RWPE1 (cell line): Measurements from ENCODE around the gene SLC9A7.

Source experiments
- CTCF ChIA-PET: fragments of 350-600 bp; sonication (Branson Sonifier 250); formaldehyde crosslinking; extraction: SDS; loops from one replicate; lab custom pipeline; 2021; lab: Yijun Ruan, JAX
- POLR2A ChIA-PET: fragments of 400-600 bp; formaldehyde crosslinking; extraction: SDS; loops from one replicate; lab custom pipeline; 2020; ENCODE audit warnings: antibody characterized with exemption; ENCODE audit not compliant: low non-redundant PET; lab: Yijun Ruan, JAX
- DNase-seq: peaks from one replicate; pipeline ENCODE4 v3.0.0; 2012; ENCODE audit warnings: low spot score
- H3K27ac ChIP-seq: fragments of 450-650 bp; 2 replicates; pipeline ENCODE4 v1.5.1; 2017
- TF ChIP-seq, protein P1 (sequence below): fragments of 450-650 bp; conservative IDR thresholded peaks from 2 replicates; pipeline ENCODE4 v1.5.1; 2017; ENCODE audit warnings: low read depth, mild to moderate bottlenecking

The SLC9A7 gene

DNA sequence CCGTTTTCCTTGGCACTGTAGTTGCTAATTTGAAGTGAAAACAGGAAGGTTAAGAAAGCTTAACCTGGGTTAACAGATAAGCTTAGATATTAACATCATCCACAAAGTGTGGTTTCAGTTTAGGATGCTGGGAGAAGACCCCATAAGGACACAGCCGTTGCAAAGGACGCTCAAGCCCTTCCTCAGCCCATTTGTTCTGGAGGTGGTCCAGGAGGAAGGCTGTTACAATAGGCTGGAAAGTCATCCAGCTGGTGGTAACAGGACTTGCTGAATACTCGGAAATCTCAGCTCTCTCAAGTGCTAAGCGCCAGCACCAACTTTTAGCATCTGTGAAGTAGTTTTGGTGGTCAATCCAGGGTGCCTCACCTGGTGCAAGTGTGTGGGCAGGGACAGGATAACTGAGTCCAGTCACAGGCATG lies 171.2 kb downstream of the SLC9A7 start:
- TF ChIP-seq, protein P1, sequence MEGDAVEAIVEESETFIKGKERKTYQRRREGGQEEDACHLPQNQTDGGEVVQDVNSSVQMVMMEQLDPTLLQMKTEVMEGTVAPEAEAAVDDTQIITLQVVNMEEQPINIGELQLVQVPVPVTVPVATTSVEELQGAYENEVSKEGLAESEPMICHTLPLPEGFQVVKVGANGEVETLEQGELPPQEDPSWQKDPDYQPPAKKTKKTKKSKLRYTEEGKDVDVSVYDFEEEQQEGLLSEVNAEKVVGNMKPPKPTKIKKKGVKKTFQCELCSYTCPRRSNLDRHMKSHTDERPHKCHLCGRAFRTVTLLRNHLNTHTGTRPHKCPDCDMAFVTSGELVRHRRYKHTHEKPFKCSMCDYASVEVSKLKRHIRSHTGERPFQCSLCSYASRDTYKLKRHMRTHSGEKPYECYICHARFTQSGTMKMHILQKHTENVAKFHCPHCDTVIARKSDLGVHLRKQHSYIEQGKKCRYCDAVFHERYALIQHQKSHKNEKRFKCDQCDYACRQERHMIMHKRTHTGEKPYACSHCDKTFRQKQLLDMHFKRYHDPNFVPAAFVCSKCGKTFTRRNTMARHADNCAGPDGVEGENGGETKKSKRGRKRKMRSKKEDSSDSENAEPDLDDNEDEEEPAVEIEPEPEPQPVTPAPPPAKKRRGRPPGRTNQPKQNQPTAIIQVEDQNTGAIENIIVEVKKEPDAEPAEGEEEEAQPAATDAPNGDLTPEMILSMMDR: no peak
- CTCF ChIA-PET: no interaction called here
- no peak for DNase-seq
- peak overlapping the region; percentile 82 for H3K27ac ChIP-seq
- POLR2A ChIA-PET: no interaction called here

DNA sequence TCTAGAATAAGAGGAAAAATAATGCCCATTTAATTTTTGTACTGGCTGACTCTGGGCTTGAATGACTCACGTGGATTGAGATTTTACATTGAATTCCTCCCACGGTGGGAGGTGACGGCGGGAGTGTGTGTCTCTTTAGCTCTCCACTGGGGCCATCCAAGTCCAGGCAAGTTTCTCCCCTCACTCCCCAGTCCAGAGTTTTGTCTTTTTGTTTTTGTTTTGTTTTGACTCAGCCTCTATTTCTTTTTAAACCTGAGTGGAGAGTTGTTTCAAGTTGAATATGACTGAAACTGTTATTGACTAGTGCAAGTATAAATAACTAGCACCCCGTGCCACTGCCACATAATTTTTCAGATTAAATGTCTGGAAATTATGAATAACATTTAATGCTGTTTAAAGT lies 171.8 kb downstream of the SLC9A7 start:
- POLR2A ChIA-PET: no interaction called here
- CTCF ChIA-PET: no interaction called here
- DNase-seq: no peak
- TF ChIP-seq, protein P1: no peak
- peak overlapping the region; percentile 75 for H3K27ac ChIP-seq

DNA sequence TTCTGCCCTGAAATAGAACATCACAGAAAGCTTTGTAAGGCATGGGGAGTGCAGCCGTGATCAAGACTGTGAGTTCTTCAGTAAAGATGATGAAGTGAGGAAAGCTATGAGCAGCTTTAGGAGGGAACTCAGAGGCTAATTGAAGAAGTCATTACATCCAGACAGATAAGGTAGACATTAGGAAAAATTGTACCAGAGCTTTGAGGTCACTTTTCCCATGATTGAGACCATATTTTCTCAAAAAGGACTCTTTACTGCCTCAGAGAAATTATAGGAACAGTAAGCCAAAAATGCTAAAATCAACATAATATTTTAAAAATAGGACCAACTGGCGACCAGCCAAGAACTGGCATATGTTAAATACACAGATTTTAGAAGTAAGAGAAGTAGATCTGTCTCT lies 174.2 kb downstream of the SLC9A7 start:
- TF ChIP-seq, protein P1: no peak
- CTCF ChIA-PET: no interaction called here
- DNase-seq: no peak
- H3K27ac ChIP-seq: no peak overlapping the region
- POLR2A ChIA-PET: no interaction called here

DNA sequence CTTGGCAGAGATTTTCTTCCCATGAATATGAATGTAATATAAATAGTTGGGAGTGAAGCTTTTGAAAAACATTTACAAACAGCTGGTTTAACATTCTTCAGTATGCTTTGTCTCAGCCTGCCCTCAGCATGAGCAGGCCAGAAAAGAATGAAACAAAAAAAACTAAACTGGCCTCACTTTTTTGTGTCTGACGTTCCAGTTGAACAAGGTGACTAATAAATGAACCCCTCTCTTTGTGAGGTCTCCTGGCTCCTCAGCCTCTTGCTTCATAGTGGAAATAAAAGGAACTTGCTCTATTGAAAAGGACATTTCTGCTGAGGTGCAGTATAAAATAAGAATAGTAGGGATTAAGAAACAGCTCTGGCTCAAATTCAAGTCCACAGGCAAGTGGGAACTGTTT lies 176.0 kb downstream of the SLC9A7 start:
- POLR2A ChIA-PET: no interaction called here
- CTCF ChIA-PET: interaction anchor here (0.7 kb wide), 1 partner anchor 37 kb away, joined by 3 read pairs; no protein-coding TSS in a partner anchor
- peak; percentile 55 for DNase-seq
- TF ChIP-seq, protein P1: no peak
- H3K27ac ChIP-seq: peak overlapping the region; percentile 84

DNA sequence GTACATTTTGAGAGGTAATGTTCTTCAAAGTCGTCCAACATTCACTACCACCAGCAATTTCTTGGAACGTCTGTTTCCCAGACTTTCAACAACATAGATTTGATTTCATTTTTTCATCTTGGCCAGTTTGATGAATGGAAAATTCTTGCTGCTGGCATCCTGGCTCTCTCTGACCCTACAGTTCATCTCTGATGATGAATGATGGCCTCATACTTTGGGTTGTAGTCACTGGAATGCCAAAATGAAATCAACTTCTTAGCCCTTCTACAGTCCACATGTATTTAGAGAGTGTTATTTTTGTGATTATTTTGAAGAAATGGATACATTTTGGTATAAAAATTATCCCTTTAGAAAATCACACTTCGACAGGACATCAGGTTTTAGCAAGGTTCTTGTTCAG lies 176.6 kb downstream of the SLC9A7 start:
- TF ChIP-seq, protein P1: no peak
- no peak overlapping the region for H3K27ac ChIP-seq
- POLR2A ChIA-PET: no interaction called here
- CTCF ChIA-PET: no interaction called here
- no peak for DNase-seq

DNA sequence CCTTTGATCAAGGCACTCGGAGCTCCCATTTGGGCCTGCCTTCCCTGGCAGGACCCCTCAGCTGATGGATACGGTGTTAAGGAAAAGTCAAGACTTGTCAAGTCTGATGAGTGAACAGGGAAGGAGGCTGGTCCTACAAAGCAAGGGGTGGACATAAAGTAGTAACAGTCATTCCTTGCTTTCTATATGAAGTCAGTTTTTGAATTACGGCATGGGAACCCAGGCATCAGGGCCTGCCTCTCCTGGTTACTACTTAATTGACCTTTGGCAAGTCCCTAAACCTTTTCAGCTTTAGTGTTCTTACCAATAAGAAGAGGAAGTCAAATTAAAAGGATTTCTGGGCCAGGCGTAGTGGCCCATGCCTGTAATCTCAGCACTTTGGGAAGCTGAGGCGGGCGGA lies 178.3 kb downstream of the SLC9A7 start:
- POLR2A ChIA-PET: no interaction called here
- H3K27ac ChIP-seq: no peak overlapping the region
- no peak for DNase-seq
- TF ChIP-seq, protein P1: no peak
- CTCF ChIA-PET: no interaction called here

DNA sequence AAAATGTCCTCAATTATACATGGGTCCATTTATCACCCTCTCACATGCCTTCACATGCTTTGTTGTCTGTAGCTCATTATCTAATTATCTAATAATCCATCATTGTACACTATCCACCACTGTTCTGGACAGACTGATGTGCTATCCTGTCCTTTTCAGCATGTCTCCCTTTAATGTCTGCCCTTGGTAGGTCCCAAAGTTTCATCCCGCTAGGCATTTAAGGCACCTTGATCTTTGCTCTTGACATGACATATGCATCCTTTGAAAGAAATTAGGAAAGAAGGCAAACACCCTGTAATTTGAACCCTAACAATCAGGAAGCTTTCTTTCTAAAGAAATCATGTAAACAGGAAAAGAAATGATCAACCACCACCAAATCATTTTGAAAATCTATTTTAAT lies 179.7 kb downstream of the SLC9A7 start:
- ChIA-PET CTCF (interaction anchor here (0.6 kb wide), 1 partner anchor 141 kb away, joined by 3 read pairs; no protein-coding TSS in a partner anchor), POLR2A (no interaction called here)
- DNase-seq: no peak
- H3K27ac ChIP-seq: no peak overlapping the region
- TF ChIP-seq, protein P1: no peak
